ENCODE results near the gene PANK3.
"Not testable (repeated sequence)": the region's sequence is repeated elsewhere in the genome, so short reads cannot be mapped to it uniquely, and the experiment has no call there.

PANK3 gene

GRCh38 chr5:168598639-168599038 is 19.5 kb upstream of the PANK3 start:
- no peak for DNase-seq
- in situ Hi-C loops (cut with MboI; ENCODE audit: low pct_unique_long_range_greater_than_20kb, low sequenced_read_pairs): no loop called here

- no peak for DNase-seq
- in situ Hi-C loops (cut with MboI; ENCODE audit: low pct_unique_long_range_greater_than_20kb, low sequenced_read_pairs): no loop called here
Observed at GRCh38 chr5:168596927-168597326, 17.8 kb upstream of the PANK3 start.

- DNase-seq; in situ Hi-C loops (cut with MboI; ENCODE audit: low pct_unique_long_range_greater_than_20kb, low sequenced_read_pairs): not testable (repeated sequence)
Observed at GRCh38 chr5:168596122-168596521, 17.0 kb upstream of the PANK3 start.

DNA sequence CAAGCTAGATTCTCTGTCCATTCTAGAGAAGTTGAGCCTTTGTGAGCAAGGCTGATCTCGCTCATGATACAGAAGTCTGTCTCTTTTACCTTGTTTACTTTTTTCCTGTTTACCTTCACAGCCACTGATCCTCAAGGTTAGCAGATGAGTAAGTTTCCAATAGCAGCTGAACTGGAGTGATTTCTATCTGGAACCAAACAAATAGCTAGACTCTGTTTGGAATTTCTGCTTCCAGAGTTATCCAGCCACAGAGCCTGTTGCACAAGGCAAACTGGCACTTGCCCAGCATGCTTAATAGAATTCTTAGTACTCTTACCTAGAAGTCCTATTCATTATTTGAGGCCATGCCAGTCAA is 12.8 kb upstream of the PANK3 start:
- in situ Hi-C loops (cut with MboI; ENCODE audit: low pct_unique_long_range_greater_than_20kb, low sequenced_read_pairs): no loop called here
- DNase-seq: no peak

DNA sequence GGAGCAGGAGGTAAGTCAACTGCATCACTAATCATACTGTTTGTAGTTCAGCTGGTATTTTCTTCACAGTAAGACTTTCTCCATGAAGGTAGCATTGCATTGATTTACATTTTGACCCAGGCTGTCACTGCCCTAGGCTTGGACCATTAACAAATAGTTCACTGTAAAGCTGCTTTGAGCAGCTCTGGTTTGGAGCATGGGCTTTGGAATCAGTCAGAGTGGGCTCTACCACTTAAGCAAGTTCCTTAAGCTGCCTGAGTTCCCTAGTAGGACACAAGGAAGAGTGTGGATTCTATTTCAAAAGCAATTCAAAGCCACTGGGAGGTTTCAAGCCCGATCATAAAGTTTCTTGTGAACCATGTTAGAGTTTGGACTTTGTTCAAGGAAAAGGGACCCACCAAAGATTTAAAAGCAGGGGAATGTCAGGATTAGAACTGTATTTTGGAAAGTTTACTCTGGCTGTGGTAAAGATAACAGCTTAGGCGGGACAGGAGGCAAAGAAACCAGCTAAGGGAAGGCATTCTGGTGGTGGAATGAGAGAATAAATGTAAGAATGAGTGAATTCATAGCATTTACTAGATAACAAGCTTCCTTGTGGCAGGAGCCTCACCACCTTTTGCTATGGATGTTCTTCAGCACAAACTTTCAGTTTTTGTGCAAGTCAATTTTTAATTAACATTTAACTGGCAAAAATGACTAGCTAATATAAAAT is 12.3 kb upstream of the PANK3 start:
- in situ Hi-C loops (cut with MboI; ENCODE audit: low pct_unique_long_range_greater_than_20kb, low sequenced_read_pairs): no loop called here
- no peak for DNase-seq

DNA sequence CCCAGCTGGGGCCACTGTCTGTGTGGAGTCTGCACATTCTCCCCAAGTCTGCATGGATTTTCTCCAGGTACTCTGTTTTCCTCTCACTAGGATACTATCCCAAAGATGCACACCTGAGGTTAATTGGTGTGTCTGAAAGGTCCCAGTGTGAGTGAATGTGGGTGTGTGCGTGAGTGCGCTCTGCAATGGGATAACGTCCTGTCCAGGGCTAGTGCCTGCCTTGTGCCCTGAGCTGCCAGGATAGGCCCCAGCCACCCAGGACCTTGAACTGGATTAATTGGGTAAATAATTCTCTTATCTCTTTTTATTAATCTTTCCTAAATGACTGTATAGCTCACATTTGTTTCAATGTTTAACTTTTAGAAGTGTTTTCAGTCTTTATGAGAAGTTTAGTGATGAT is 11.5 kb upstream of the PANK3 start:
- in situ Hi-C loops (cut with MboI; ENCODE audit: low pct_unique_long_range_greater_than_20kb, low sequenced_read_pairs): no loop called here
- no peak for DNase-seq

DNA sequence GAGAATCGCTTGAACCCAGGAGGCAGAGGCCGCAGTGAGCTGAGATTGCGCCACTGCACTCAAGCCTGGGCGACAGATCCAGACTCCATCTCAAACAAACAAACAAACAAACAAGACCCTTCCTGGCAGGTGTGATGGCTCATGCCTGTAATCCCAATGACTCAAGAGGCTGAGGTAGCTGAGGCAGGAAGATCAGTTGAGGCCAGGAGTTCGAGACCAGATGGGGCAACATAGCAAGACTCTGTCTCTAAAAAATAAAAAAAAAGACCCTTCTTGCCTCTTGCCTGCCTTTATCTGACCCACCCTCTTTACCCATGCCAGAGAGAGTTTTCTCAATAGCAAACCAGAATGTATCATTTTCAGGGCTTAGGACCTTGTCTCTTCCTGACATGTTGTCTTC is 8.8 kb upstream of the PANK3 start:
- DNase-seq: no peak
- in situ Hi-C loops (cut with MboI; ENCODE audit: low pct_unique_long_range_greater_than_20kb, low sequenced_read_pairs): no loop called here

DNA sequence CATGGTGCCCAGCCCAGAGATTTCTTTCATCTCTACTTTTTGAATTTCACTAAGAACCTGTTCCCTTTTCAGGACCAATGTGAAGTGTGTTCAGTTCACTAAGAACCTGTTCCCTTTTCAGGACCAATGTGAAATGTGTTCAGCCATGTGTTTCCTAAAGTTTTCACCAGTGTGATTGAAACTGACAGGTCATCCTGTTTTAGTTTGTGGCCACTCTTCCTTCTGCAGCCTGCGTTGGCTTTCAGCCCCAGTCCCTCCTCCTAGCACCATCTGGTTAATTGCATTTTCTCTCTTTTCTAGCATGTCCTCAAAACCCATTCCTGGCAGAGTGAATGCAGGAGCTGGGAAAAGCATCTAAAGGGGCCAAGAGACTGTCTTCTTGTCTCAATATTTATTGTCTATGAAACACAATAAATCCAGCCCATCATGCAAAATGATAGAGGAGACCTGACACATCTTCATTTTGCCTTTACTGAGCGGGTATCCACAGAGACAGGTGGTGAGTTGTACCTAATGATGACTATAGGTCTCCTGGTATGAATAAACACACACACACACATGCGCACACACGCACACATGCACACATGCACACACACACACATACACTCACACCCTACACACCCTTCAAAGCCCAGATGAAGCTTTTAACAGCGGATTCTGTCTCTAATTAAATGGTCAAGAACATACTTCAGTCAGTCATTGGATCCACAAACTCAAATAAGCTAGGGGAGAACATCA is 6.1 kb upstream of the PANK3 start:
- peak; percentile 60 for DNase-seq
- in situ Hi-C loops (cut with MboI; ENCODE audit: low pct_unique_long_range_greater_than_20kb, low sequenced_read_pairs): no loop called here

GRCh38 chr5:168583742-168584482 is 4.7 kb upstream of the PANK3 start:
- peak; percentile 57 for DNase-seq
- in situ Hi-C loops (cut with MboI; ENCODE audit: low pct_unique_long_range_greater_than_20kb, low sequenced_read_pairs): no loop called here

GRCh38 chr5:168580814-168581469 is 1.8 kb upstream of the PANK3 start:
- DNase-seq; in situ Hi-C loops (cut with MboI; ENCODE audit: low pct_unique_long_range_greater_than_20kb, low sequenced_read_pairs): not testable (repeated sequence)

DNA sequence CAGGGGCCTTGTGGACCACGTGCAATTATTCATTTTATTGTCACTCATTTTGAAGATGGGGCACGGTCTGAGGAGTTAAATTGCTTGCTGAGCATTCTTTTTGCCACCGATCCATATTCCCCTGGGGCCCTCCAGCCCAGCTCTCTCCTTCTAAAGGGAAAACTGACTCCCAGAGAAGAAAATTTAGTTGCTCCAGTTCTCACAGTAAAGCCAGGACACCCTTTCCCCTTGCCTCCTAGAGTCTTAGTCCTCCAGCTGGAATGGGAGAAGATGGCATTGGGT is 1.0 kb upstream of the PANK3 start:
- in situ Hi-C loops (cut with MboI; ENCODE audit: low pct_unique_long_range_greater_than_20kb, low sequenced_read_pairs): no loop called here
- DNase-seq: no peak

DNA sequence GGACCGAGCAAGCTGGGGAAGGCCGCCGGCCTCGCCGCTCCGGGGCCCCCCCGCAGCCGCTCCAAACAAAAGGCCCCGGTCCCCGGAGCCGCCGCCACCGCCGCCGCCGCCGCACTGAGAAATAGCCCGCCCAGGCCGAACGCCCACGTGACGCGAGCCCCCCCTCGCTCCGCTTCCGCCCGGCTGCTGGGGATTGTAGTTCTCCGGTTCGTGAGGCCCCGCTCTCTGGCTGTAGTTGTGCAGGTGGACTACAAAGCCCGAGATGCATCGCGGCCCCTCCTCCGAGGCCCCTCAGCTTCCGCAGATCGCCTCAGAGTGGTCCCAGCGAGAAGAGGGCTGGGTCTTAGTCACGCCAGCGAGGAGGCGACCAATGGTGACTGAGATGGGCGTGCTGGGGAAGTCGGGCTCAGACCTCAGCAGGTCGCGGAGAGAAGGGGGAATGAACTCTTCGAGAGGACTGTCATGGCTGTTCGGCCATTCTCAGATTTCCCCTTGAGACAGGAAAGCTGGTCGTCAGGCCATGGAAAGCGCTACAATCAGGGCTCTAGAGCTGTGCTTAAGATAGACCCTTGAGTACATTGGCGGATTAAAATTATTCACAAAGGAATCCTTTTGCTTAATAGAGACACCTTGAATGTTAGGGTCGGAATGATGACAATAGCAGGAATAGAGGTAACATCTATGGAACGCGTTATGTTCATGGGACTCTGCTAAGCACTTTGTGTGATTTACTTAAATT is 489 bp upstream of the PANK3 start:
- in situ Hi-C loops (cut with MboI; ENCODE audit: low pct_unique_long_range_greater_than_20kb, low sequenced_read_pairs): no loop called here
- DNase-seq: peak; percentile 99

DNA sequence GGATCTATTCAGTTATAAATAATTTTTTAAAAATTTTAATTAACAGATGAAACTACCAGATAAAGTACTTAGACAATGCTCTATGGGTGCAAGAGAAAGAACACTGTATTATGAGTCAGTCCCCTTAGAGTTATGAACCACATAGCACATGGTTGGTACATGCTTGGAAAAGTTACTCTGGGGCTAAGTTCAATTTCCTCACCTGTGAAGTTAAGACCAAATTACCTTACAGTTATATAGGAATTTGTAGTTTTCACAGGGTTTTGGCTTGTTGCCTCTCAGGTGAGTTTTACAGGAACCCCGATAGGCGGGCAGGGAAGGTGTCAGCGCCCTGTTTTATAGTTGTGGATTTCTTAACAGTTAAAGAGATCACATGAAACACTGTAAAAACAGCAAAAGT is 1.2 kb downstream of the PANK3 start:
- DNase-seq: peak; percentile 14
- in situ Hi-C loops (cut with MboI; ENCODE audit: low pct_unique_long_range_greater_than_20kb, low sequenced_read_pairs): no loop called here

DNA sequence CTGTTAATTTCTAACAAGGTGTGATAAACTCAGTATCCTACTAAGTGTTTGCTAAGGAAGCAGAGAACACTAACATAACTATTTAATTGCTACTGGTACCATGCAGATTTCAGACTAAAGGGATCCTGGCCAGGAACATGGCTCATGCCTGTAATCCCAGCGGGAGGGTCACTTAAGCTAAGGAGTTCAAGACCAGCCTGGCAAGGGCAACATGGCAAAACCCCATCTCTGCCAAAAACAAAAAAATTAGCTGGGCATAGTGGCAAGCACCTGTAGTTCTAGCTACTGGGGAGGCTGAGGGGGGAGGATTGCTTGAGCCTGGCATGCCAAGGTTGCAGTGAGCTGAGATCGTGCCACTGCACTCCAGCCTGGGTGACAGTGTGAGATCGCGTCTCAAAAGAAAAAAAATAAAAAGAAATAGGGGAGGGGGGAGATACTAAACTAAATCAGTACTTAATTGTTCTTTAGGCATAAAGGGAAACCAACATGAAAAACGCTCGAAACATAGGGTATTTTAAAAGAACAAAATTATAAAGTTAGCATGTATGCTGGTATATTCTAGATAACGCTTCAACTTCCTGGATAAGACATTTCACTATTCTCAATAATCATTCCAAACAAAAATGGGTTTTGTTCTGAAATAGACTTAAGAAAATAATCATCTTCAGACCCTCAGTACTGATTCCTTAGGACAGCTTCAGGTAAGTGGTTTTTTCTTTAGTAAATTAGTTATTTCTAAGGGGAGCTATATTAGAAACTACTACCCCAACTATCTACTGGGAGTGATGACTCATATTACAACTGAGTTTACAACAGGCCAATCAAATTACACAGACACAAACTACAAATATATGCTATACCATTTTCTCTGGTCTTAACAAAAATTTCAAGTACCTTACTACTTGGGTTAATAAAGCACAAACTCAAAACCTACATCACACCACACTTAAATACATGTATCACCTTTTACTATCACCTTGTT is 3.5 kb downstream of the PANK3 start:
- DNase-seq: no peak
- in situ Hi-C loops (cut with MboI; ENCODE audit: low pct_unique_long_range_greater_than_20kb, low sequenced_read_pairs): no loop called here

- in situ Hi-C loops (cut with MboI; ENCODE audit: low pct_unique_long_range_greater_than_20kb, low sequenced_read_pairs); DNase-seq: not testable (repeated sequence)
Observed at GRCh38 chr5:168574156-168574555, 5.0 kb downstream of the PANK3 start.

- DNase-seq; in situ Hi-C loops (cut with MboI; ENCODE audit: low pct_unique_long_range_greater_than_20kb, low sequenced_read_pairs): not testable (repeated sequence)
Observed at GRCh38 chr5:168573663-168574062, 5.5 kb downstream of the PANK3 start.

GRCh38 chr5:168570490-168571328 is 8.5 kb downstream of the PANK3 start:
- no peak for DNase-seq
- in situ Hi-C loops (cut with MboI; ENCODE audit: low pct_unique_long_range_greater_than_20kb, low sequenced_read_pairs): no loop called here
